SK-N-SH (cell line): ENCODE measurements around the gene MYL12B. TPM values are rescaled to one million over a fixed set of nuclear protein-coding genes. Genes with fewer than 3 reads are reported as not detected.
A peak's percentile ranks its signal among the peaks of the same experiment; 100 is the strongest.

Experiments
- CTCF ChIA-PET: fragments of 300-600, 350-600 bp; formaldehyde crosslinking; extraction: SDS; loops from one replicate; lab custom pipeline; 2021; lab: Yijun Ruan, JAX
- POLR2A ChIA-PET: fragments of 350-600 bp; sonication (Branson Sonifier 250); formaldehyde crosslinking; extraction: SDS; loops from one replicate; lab custom pipeline; 2020; ENCODE audit warnings: antibody characterized with exemption, inconsistent platforms; lab: Yijun Ruan, JAX
- DNase-seq: peaks from one replicate; pipeline ENCODE4 v3.0.0; 2012
- H2AFZ ChIP-seq: fragments of 200-600 bp; sonication (generic); 2 replicates; pipeline ENCODE4 v1.8.1; 2016; ENCODE audit warnings: antibody characterized with exemption, mild to moderate bottlenecking, low read depth
- H3F3A ChIP-seq: fragments of 200-600 bp; sonication (generic); replicated peaks from 2 replicates; pipeline ENCODE3; 2016; ENCODE audit warnings: antibody characterized with exemption, mild to moderate bottlenecking; ENCODE audit not compliant: insufficient read depth
- H3K27ac ChIP-seq, 2 experiments: fragments of 200-500 bp in 1 of 2; fragments of 200-600 bp in 1 of 2; sonication (Bioruptor generic) in 1 of 2; sonication (generic), shearing (Covaris generic) in 1 of 2; 2 replicates each; pipeline versions ENCODE4 v1.5.1 to v1.6.1; 2014 to 2016; ENCODE audit warnings: low read depth in 2 of 2, inconsistent platforms in 1 of 2, low read length in 1 of 2, mild to moderate bottlenecking in 1 of 2, mixed read lengths in 1 of 2
- H3K27me3 ChIP-seq: fragments of 200-600 bp; sonication (generic), shearing (Covaris generic); 2 replicates; pipeline ENCODE4 v1.6.1; 2016; ENCODE audit warnings: mixed run types; ENCODE audit not compliant: insufficient read depth
- H3K36me3 ChIP-seq, 2 experiments: fragments of 200-500 bp in 1 of 2; fragments of 200-600 bp in 1 of 2; sonication (Bioruptor generic) in 1 of 2; sonication (generic) in 1 of 2; replicated peaks in 1 of 2; 2 replicates each; pipeline versions ENCODE3 to v1.5.1; 2014 to 2016; ENCODE audit warnings: low read length in 1 of 2, mild to moderate bottlenecking in 1 of 2; ENCODE audit not compliant: insufficient read depth in 2 of 2, control insufficient read depth in 1 of 2
- H3K4me1 ChIP-seq, 2 experiments: fragments of 200-500 bp in 1 of 2; fragments of 200-600 bp in 1 of 2; sonication (Bioruptor generic) in 1 of 2; sonication (generic), shearing (Covaris generic) in 1 of 2; 2 replicates each; pipeline versions ENCODE4 v1.5.1 to v1.6.1; 2014 to 2016; ENCODE audit warnings: low read depth in 1 of 2, low read length in 1 of 2, mixed run types in 1 of 2; ENCODE audit not compliant: insufficient read depth in 2 of 2, control insufficient read depth in 1 of 2
- H3K4me2 ChIP-seq: fragments of 200-600 bp; sonication (generic), shearing (Covaris generic); 2 replicates; pipeline ENCODE4 v1.6.1; 2017; ENCODE audit warnings: mixed run types
- H3K4me3 ChIP-seq, 2 experiments: fragments of 200-500 bp in 1 of 2; fragments of 200-600 bp in 1 of 2; sonication (Bioruptor generic) in 1 of 2; sonication (generic), shearing (Covaris generic) in 1 of 2; 2 replicates each; pipeline versions ENCODE4 v1.5.1 to v1.8.1; 2014 to 2016; ENCODE audit warnings: low read depth in 2 of 2, inconsistent platforms in 1 of 2, low read length in 1 of 2, mild to moderate bottlenecking in 1 of 2, mixed read lengths in 1 of 2, moderate library complexity in 1 of 2
- H3K79me2 ChIP-seq: fragments of 200-600 bp; sonication (generic); 2 replicates; pipeline ENCODE4 v1.8.1; 2017; ENCODE audit warnings: mild to moderate bottlenecking; ENCODE audit not compliant: insufficient read depth
- H3K9ac ChIP-seq: fragments of 200-600 bp; sonication (generic); 2 replicates; pipeline ENCODE4 v1.6.1; 2017; ENCODE audit warnings: mixed run types
- H3K9me2 ChIP-seq: fragments of 200-600 bp; sonication (generic); 2 replicates; pipeline ENCODE4 v1.6.1; 2017; ENCODE audit warnings: mixed run types
- H3K9me3 ChIP-seq: fragments of 200-600 bp; sonication (generic); 2 replicates; pipeline ENCODE4 v1.6.1; 2017; ENCODE audit warnings: mixed run types, mild to moderate bottlenecking, moderate library complexity
- H4K20me1 ChIP-seq: fragments of 200-600 bp; sonication (generic); 2 replicates; pipeline ENCODE4 v1.6.1; 2017; ENCODE audit warnings: mild to moderate bottlenecking, mixed run types; ENCODE audit not compliant: insufficient read depth
- CHD2 ChIP-seq: fragments of 150-350 bp; IDR thresholded peaks from 2 replicates; pipeline ENCODE4 v1.6.1; 2018; ENCODE audit warnings: low read length; ENCODE audit not compliant: partially characterized antibody
- ELF1 ChIP-seq: IDR thresholded peaks from 2 replicates; pipeline ENCODE4 v1.4.0; 2012
- FOSL2 ChIP-seq: IDR thresholded peaks from 2 replicates; pipeline ENCODE4 v1.4.0; 2012; ENCODE audit warnings: low read depth, mild to moderate bottlenecking, moderate library complexity, borderline replicate concordance
- FOXM1 ChIP-seq: IDR thresholded peaks from 2 replicates; pipeline ENCODE4 v1.4.0; 2012; ENCODE audit warnings: low read depth, mild to moderate bottlenecking
- GATA2 ChIP-seq: sonication (generic); formaldehyde crosslinking; IDR thresholded peaks from 2 replicates; pipeline ENCODE4 v1.5.0; 2020; ENCODE audit warnings: mild to moderate bottlenecking, missing genetic modification reagents
- IRF3 ChIP-seq: fragments of 150-350 bp; IDR thresholded peaks from 2 replicates; pipeline ENCODE4 v1.6.1; 2016; ENCODE audit warnings: mild to moderate bottlenecking, low read depth, low read length
- MXI1 ChIP-seq: IDR thresholded peaks from 2 replicates; pipeline ENCODE4 v1.6.1; 2012; ENCODE audit warnings: mild to moderate bottlenecking, low read depth, low read length, improper control_type of control experiment
- NFIC ChIP-seq: IDR thresholded peaks from 2 replicates; pipeline ENCODE4 v1.4.0; 2012; ENCODE audit warnings: borderline replicate concordance
- RCOR1 ChIP-seq: fragments of 150-350 bp; IDR thresholded peaks from 2 replicates; pipeline ENCODE4 v1.6.1; 2017; ENCODE audit warnings: antibody characterized with exemption, low read length
- REST ChIP-seq: IDR thresholded peaks from 2 replicates; pipeline ENCODE4 v1.6.1; 2012; ENCODE audit warnings: mild to moderate bottlenecking, low read depth, low read length, moderate library complexity
- RXRA ChIP-seq: IDR thresholded peaks from 2 replicates; pipeline ENCODE4 v1.4.0; 2012; ENCODE audit warnings: low read depth, mild to moderate bottlenecking, borderline replicate concordance
- SIN3A ChIP-seq: IDR thresholded peaks from 2 replicates; pipeline ENCODE4 v1.6.1; 2012; ENCODE audit warnings: low read depth, mild to moderate bottlenecking, low read length, moderate library complexity, borderline replicate concordance
- TAF1 ChIP-seq: IDR thresholded peaks from 2 replicates; pipeline ENCODE4 v1.6.1; 2012; ENCODE audit warnings: low read depth, mild to moderate bottlenecking, low read length, moderate library complexity, borderline replicate concordance
- TEAD4 ChIP-seq: IDR thresholded peaks from 2 replicates; pipeline ENCODE4 v1.4.0; 2012; ENCODE audit warnings: mild to moderate bottlenecking, borderline replicate concordance; ENCODE audit not compliant: insufficient read depth
- YY1 ChIP-seq: IDR thresholded peaks from 2 replicates; pipeline ENCODE4 v1.4.0; 2012; ENCODE audit warnings: low read depth, mild to moderate bottlenecking
- WGBS: methylation state at CpG from one replicate; pipeline ENCODE4 v1.1.6; 2017; ENCODE audit warnings: low lambda C conversion rate; 5-methylcytosine and 5-hydroxymethylcytosine counted together
- polyA plus RNA-seq, 3 experiments: library from polyadenylated mRNA; depleted of rRNA; stranded (reverse); fragments of >200 nt; gene quantifications; 2 replicates each; pipeline ENCODE4 v1.2.3, GENCODE V29; 2012

The MYL12B gene
- polyA plus RNA-seq, 1 of the 3 experiments (the other 2 are of a cell fraction), result 555 TPM

- TF ChIP-seq TAF1, result no peak
Observed at GRCh38 chr18:3265564-3266033, 3.7 kb downstream of the MYL12B start (continued).

GRCh38 chr18:3266062-3266608 lies 4.2 kb downstream of the MYL12B start:
- H3K79me2 ChIP-seq, result peaks cover 92% of the 10 kb centered on the region
- no peaks in the 10 kb centered on the region for H3K9me3 ChIP-seq
- H3K4me3 ChIP-seq, result no peak overlapping the region
- H3K27ac ChIP-seq, result no peak overlapping the region
- no peaks in the 10 kb centered on the region for H3K36me3 ChIP-seq
- H3K4me2 ChIP-seq, result peak overlapping the region; percentile 56; the same call in 1 of the 2 replicates
- POLR2A ChIA-PET, result no interaction called here
- H2AFZ ChIP-seq, result no peak overlapping the region
- CTCF ChIA-PET, result interaction anchor here (1.3 to 1.5 kb wide), 2 partner anchors 328 to 400 kb away, joined by 3 read pairs; no protein-coding TSS in a partner anchor
- no peak for TF ChIP-seq CHD2
- TF ChIP-seq FOSL2, result no peak
- TF ChIP-seq NFIC, result no peak
- no peak for TF ChIP-seq YY1
- no peak for TF ChIP-seq ELF1
- TF ChIP-seq IRF3, result no peak
- H3K9me2 ChIP-seq, result no peaks in the 10 kb centered on the region; the same call in 1 of the 2 replicates
- H3K4me1 ChIP-seq, result peaks cover 16 to 24% of the 10 kb centered on the region in 2 experiments; a peak in 3 of 4 replicates
- no peak for DNase-seq
- 65% methylated on average over 4 of the region's 7 CpGs for WGBS
- peaks cover 87% of the 10 kb centered on the region for H4K20me1 ChIP-seq
- H3K27me3 ChIP-seq, result no peaks in the 10 kb centered on the region
- no peak overlapping the region for H3K9ac ChIP-seq
- peaks cover 30% of the 10 kb centered on the region for H3F3A ChIP-seq

GRCh38 chr18:3268306-3268705 lies 6.4 kb downstream of the MYL12B start:
- DNase-seq, result no peak
- peaks cover 100% of the 10 kb centered on the region for H4K20me1 ChIP-seq
- H3K4me3 ChIP-seq, result no peak overlapping the region
- peaks cover 25% of the 10 kb centered on the region for H3F3A ChIP-seq
- peaks cover 100% of the 10 kb centered on the region for H3K79me2 ChIP-seq
- H3K27me3 ChIP-seq, result no peaks in the 10 kb centered on the region
- H3K36me3 ChIP-seq, result peaks cover 5 to 12% of the 10 kb centered on the region in 2 experiments
- no peak overlapping the region for H3K9ac ChIP-seq
- peaks cover 15 to 24% of the 10 kb centered on the region in 2 experiments; a peak in 3 of 4 replicates for H3K4me1 ChIP-seq
- ChIA-PET CTCF (no interaction called here), POLR2A (no interaction called here)
- no peak for TF ChIP-seq YY1
- no peak for TF ChIP-seq TEAD4
- no peak for TF ChIP-seq FOXM1
- no peak for TF ChIP-seq RCOR1
- no peak for TF ChIP-seq MXI1
- no peak for TF ChIP-seq REST
- TF ChIP-seq SIN3A, result no peak
- TF ChIP-seq GATA2 (CRISPR knock-in tag), result no peak
- no peak for TF ChIP-seq RXRA
- no peak overlapping the region for H3K27ac ChIP-seq
- no peak overlapping the region for H2AFZ ChIP-seq
- H3K4me2 ChIP-seq, result peak overlapping the region; percentile 47; the same call in 1 of the 2 replicates
- H3K9me2 ChIP-seq, result no peaks in the 10 kb centered on the region; the same call in 1 of the 2 replicates
- H3K9me3 ChIP-seq, result no peaks in the 10 kb centered on the region
